HFFc6 (cell line): Measurements from ENCODE around the gene CALU. TPM values are rescaled to one million over a fixed set of nuclear protein-coding genes. Genes with fewer than 3 reads are reported as not detected.

ENCODE experiments used
- DNase-seq: peaks from one replicate; pipeline ENCODE4 v3.0.0-alpha.2; 2018
- H3K27ac Mint-ChIP-seq: 2 replicates; pipeline ENCODE4 v1.8.0; 2020; ENCODE audit warnings: mild to moderate bottlenecking, mixed read lengths
- H3K27me3 Mint-ChIP-seq: 2 replicates; pipeline ENCODE4 v1.8.0; 2021; ENCODE audit warnings: mild to moderate bottlenecking, moderate library complexity, mixed read lengths; ENCODE audit not compliant: insufficient read depth
- H3K36me3 Mint-ChIP-seq: 2 replicates; pipeline ENCODE4 v1.8.0; 2021; ENCODE audit warnings: low read depth, mixed read lengths
- H3K4me1 Mint-ChIP-seq: 2 replicates; pipeline ENCODE4 v1.8.0; 2020; ENCODE audit warnings: low read depth, mixed read lengths
- H3K4me3 Mint-ChIP-seq: 2 replicates; pipeline ENCODE4 v1.8.0; 2020; ENCODE audit warnings: mild to moderate bottlenecking, moderate library complexity, mixed read lengths
- H3K9me3 Mint-ChIP-seq: 2 replicates; pipeline ENCODE4 v1.8.0; 2020; ENCODE audit warnings: mild to moderate bottlenecking, mixed read lengths
- CTCF ChIP-seq: fragments of 200-600 bp; sonication (generic); IDR thresholded peaks from 2 replicates; pipeline ENCODE4 v1.5.0; 2021; ENCODE audit warnings: antibody characterized with exemption, mild to moderate bottlenecking
- total RNA-seq, 6 experiments: library from RNA; stranded (reverse); fragmentation: NEBNext Ultra II Directional; extraction: Animal tissue kit (Norgen Biotek cat#: 25700); gene quantifications; 2 replicates in 1 of 6; 3 replicates in 5 of 6; pipeline ENCODE4 v1.2.3, GENCODE V29; 2021

Gene CALU
- total RNA-seq, 6 experiments from 2014 or later: 821 to 941 (median 887) TPM

DNA sequence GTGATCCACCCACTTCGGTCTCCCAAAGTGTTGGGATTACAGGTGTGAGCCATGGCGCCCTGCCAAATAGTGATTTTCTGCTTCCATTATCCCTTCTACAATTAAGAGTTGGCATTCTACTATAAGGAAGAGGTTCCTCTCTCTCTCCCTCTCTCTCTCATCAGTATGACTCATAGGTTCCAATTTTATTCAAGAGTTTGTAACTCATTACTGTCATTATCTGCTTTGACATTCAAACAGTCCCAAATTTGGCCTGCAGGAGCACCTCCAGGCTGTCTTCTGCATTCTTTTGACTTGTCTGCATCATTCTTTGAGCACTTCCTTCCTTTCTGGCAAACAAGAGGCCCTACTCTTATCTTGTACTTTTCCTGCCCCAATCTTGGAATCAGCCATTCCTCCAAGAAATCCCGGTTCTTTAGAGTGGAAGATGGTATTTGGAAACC, 33.2 kb upstream of the CALU start:
- TF ChIP-seq CTCF: peak; percentile 56
- Mint-ChIP-seq H3K27me3 (peaks cover 4% of the 10 kb centered on the region), H3K4me1 (peaks cover 66% of the 10 kb centered on the region), H3K9me3 (no peaks in the 10 kb centered on the region), H3K27ac (peak overlapping the region; percentile 48), H3K4me3 (peak overlapping the region; percentile 29), H3K36me3 (no peaks in the 10 kb centered on the region)
- peak; percentile 79 for DNase-seq

GRCh38 chr7:128707752-128708151, 31.4 kb upstream of the CALU start:
- no peak for TF ChIP-seq CTCF
- Mint-ChIP-seq H3K9me3 (no peaks in the 10 kb centered on the region), H3K4me1 (peaks cover 66% of the 10 kb centered on the region), H3K4me3 (no peak overlapping the region), H3K27ac (no peak overlapping the region), H3K36me3 (no peaks in the 10 kb centered on the region), H3K27me3 (no peaks in the 10 kb centered on the region)
- DNase-seq: no peak

DNA sequence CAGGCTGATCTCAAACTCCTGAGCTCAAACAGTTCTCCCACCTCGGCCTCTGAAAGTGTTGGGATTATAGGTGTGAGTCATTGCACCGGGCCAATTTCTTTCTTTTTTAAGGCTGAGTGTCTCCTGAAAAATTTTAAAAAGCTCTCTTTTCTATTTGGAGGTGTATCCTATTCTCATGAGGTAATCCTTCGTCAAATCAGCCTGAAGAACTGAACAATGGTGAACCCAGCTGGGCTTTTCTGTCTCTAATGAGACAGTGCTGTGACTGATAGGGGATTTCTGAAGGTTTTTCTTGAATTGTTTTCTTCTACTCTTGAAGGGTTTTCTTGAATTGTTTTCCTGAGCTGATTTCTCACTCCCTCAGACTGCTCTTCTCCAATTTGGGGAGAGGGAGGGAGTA, 30.9 kb upstream of the CALU start:
- no peak for DNase-seq
- Mint-ChIP-seq H3K27me3 (no peaks in the 10 kb centered on the region), H3K9me3 (no peaks in the 10 kb centered on the region), H3K4me3 (no peak overlapping the region), H3K4me1 (peaks cover 63% of the 10 kb centered on the region), H3K36me3 (no peaks in the 10 kb centered on the region), H3K27ac (no peak overlapping the region)
- TF ChIP-seq CTCF: no peak

DNA sequence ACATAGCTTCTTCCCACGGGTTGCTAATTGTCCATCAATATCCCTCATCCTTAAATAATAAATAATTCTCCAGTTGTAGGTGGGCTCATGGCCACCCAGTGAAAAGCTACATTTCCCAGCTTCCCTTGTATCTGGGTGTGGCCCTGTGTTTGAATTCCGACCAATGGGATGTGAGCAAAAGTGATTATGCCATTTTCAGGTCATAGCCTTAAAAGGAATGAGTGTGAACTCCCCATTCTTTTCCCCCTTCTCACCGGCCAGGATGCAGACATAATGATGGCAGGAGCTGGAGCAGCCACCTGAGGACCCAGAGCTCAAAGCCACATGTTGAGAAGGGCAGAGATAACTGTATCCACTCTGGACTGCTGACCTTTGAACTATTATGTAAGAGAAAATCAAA, 30.3 kb upstream of the CALU start:
- no peak for DNase-seq
- Mint-ChIP-seq H3K27ac (no peak overlapping the region), H3K4me3 (no peak overlapping the region), H3K4me1 (peaks cover 57% of the 10 kb centered on the region), H3K27me3 (no peaks in the 10 kb centered on the region), H3K9me3 (no peaks in the 10 kb centered on the region), H3K36me3 (no peaks in the 10 kb centered on the region)
- no peak for TF ChIP-seq CTCF

- Mint-ChIP-seq H3K36me3 (no peaks in the 10 kb centered on the region), H3K9me3 (no peaks in the 10 kb centered on the region)
Observed at GRCh38 chr7:128710481-128710880, 28.7 kb upstream of the CALU start.

More at GRCh38 chr7:128710481-128710880, 28.7 kb upstream of the CALU start:
- peaks cover 47% of the 10 kb centered on the region for H3K4me1 Mint-ChIP-seq
- no peak overlapping the region for H3K4me3 Mint-ChIP-seq
- DNase-seq: no peak
- no peaks in the 10 kb centered on the region; the same call in 1 of the 2 replicates for H3K27me3 Mint-ChIP-seq
- H3K27ac Mint-ChIP-seq: no peak overlapping the region
- no peak for TF ChIP-seq CTCF
